ENCODE results near the gene ZNF652. TPM values are rescaled to one million over a fixed set of nuclear protein-coding genes. Genes with fewer than 3 reads are reported as not detected.
A peak's percentile ranks its signal among the peaks of the same experiment; 100 is the strongest.

Gene ZNF652
- total RNA-seq, 1 experiment from 2014 or later: 92.6 TPM

GRCh38 chr17:49318435-49318965 lies 43.5 kb downstream of the ZNF652 start:
- Histone ChIP-seq H3K27me3 (replicated peaks; ENCODE audit: control insufficient read depth, insufficient read depth, low read length) (no peaks in the 10 kb centered on the region), H3K4me3 (ENCODE audit: low read depth, low read length) (no peak overlapping the region), H3K4me1 (no peaks in the 10 kb centered on the region; the same call in 1 of the 2 replicates), H3K36me3 (ENCODE audit: control insufficient read depth, insufficient read depth, low read length) (no peaks in the 10 kb centered on the region), H3K9me3 (no peaks in the 10 kb centered on the region)
- Mint-ChIP-seq H3K4me3 (ENCODE audit: unreplicated experiment) (no peak overlapping the region), H3K27me3 (ENCODE audit: insufficient read depth, unreplicated experiment) (no peaks in the 10 kb centered on the region), H3K27ac (ENCODE audit: unreplicated experiment) (no peak overlapping the region), H3K36me3 (ENCODE audit: insufficient read depth, unreplicated experiment) (peaks cover 11% of the 10 kb centered on the region), H3K9me3 (ENCODE audit: unreplicated experiment) (no peaks in the 10 kb centered on the region), H3K4me1 (ENCODE audit: low read depth, unreplicated experiment) (no peaks in the 10 kb centered on the region)
- no TSS peak for BruUV-seq (replicated peaks)
- intact Hi-C loops (cut with micrococcal nuclease; ENCODE audit: unreplicated experiment): no loop called here
- ChIA-PET POLR2A (interaction anchor here (0.6 kb wide), 2 partner anchors 32 to 446 kb away, joined by 3 read pairs; partner anchors contain the start of gene FAM117A), CTCF (interaction anchor here (0.6 to 1.4 kb wide), 5 partner anchors 28 to 249 kb away, joined by 3 to 5 read pairs (median 4); no protein-coding TSS in a partner anchor)
- DNase-seq: no peak
- no peak for TF ChIP-seq CTCF (IDR thresholded peaks at IDR 0.05; ENCODE audit: insufficient read depth in 1 of 2, low read depth in 1 of 2, low read length in 1 of 2, severe bottlenecking in 1 of 2, unreplicated experiment in 1 of 2)

- H3K9me3 ChIP-seq: no peaks in the 10 kb centered on the region
- Mint-ChIP-seq H3K27me3 (ENCODE audit: insufficient read depth, unreplicated experiment) (no peaks in the 10 kb centered on the region), H3K4me3 (ENCODE audit: unreplicated experiment) (no peak overlapping the region), H3K36me3 (ENCODE audit: insufficient read depth, unreplicated experiment) (peaks cover 10% of the 10 kb centered on the region), H3K27ac (ENCODE audit: unreplicated experiment) (no peak overlapping the region), H3K4me1 (ENCODE audit: low read depth, unreplicated experiment) (no peaks in the 10 kb centered on the region), H3K9me3 (ENCODE audit: unreplicated experiment) (no peaks in the 10 kb centered on the region)
- intact Hi-C loops (cut with micrococcal nuclease; ENCODE audit: unreplicated experiment): no loop called here
- H3K36me3 ChIP-seq (ENCODE audit: control insufficient read depth, insufficient read depth, low read length): no peaks in the 10 kb centered on the region
- H3K4me1 ChIP-seq: no peaks in the 10 kb centered on the region; the same call in 1 of the 2 replicates
- DNase-seq: no peak
- BruUV-seq (replicated peaks): TSS peak; percentile 48
- no peak for TF ChIP-seq CTCF (IDR thresholded peaks at IDR 0.05; ENCODE audit: insufficient read depth in 1 of 2, low read depth in 1 of 2, low read length in 1 of 2, severe bottlenecking in 1 of 2, unreplicated experiment in 1 of 2)
- ChIA-PET POLR2A (no interaction called here), CTCF (interaction anchor here (0.6 to 2.0 kb wide), 11 partner anchors 9 to 239 kb away, joined by 3 to 11 read pairs (median 4); partner anchors contain the start of gene ZNF652)
- H3K27me3 ChIP-seq (replicated peaks; ENCODE audit: control insufficient read depth, insufficient read depth, low read length): no peaks in the 10 kb centered on the region
- no peak overlapping the region for H3K4me3 ChIP-seq (ENCODE audit: low read depth, low read length)
Measured at GRCh38 chr17:49316889-49317675, 45.0 kb downstream of the ZNF652 start.

GRCh38 chr17:49316258-49316570 lies 45.8 kb downstream of the ZNF652 start:
- H3K27me3 Mint-ChIP-seq (ENCODE audit: insufficient read depth, unreplicated experiment): no peaks in the 10 kb centered on the region
- peaks cover 19% of the 10 kb centered on the region for H3K36me3 Mint-ChIP-seq (ENCODE audit: insufficient read depth, unreplicated experiment)
- intact Hi-C loops (cut with micrococcal nuclease; ENCODE audit: unreplicated experiment): no loop called here
- no peak for DNase-seq
- H3K9me3 ChIP-seq: no peaks in the 10 kb centered on the region
- no peaks in the 10 kb centered on the region for H3K27me3 ChIP-seq (replicated peaks; ENCODE audit: control insufficient read depth, insufficient read depth, low read length)
- ChIA-PET POLR2A (no interaction called here), CTCF (interaction anchor here (0.7 to 2.0 kb wide), 6 partner anchors 44 to 240 kb away, joined by 3 to 11 read pairs (median 4); no protein-coding TSS in a partner anchor)
- BruUV-seq (replicated peaks): no TSS peak
- no peak overlapping the region for H3K4me3 ChIP-seq (ENCODE audit: low read depth, low read length)
- TF ChIP-seq CTCF (IDR thresholded peaks at IDR 0.05; ENCODE audit: insufficient read depth in 1 of 2, low read depth in 1 of 2, low read length in 1 of 2, severe bottlenecking in 1 of 2, unreplicated experiment in 1 of 2): no peak
- no peak overlapping the region for H3K4me3 Mint-ChIP-seq (ENCODE audit: unreplicated experiment)
- H3K4me1 Mint-ChIP-seq (ENCODE audit: low read depth, unreplicated experiment): no peaks in the 10 kb centered on the region
- H3K27ac Mint-ChIP-seq (ENCODE audit: unreplicated experiment): no peak overlapping the region
- H3K4me1 ChIP-seq: no peaks in the 10 kb centered on the region; the same call in 1 of the 2 replicates
- H3K36me3 ChIP-seq (ENCODE audit: control insufficient read depth, insufficient read depth, low read length): peaks cover 2% of the 10 kb centered on the region; the same call in 1 of the 2 replicates
- no peaks in the 10 kb centered on the region for H3K9me3 Mint-ChIP-seq (ENCODE audit: unreplicated experiment)
